Activated naive CD4-positive, alpha-beta T cell treated with anti-CD3 and anti-CD28 coated beads, Interleukin-2, amount 10 ng/mL, durations not matched to agents 7 days and 5 days (primary cell): Measurements from ENCODE around the gene MARK3.

Experiments
- CTCF ChIA-PET: fragments of 350-600 bp; sonication (Branson Sonifier 250); formaldehyde crosslinking; loops from one replicate; lab custom pipeline; 2021; ENCODE audit warnings: antibody characterized with exemption; lab: Charles Lee
- DNase-seq: peaks from one replicate; pipeline ENCODE4 v3.0.0-alpha.2; 2020
- H3K27ac Mint-ChIP-seq: one replicate; pipeline ENCODE4 v1.8.0; 2021; ENCODE audit warnings: mild to moderate bottlenecking, moderate library complexity, mixed read lengths
- H3K27me3 Mint-ChIP-seq: one replicate; pipeline ENCODE4 v1.8.0; 2021; ENCODE audit warnings: mild to moderate bottlenecking, mixed read lengths
- H3K36me3 Mint-ChIP-seq: one replicate; pipeline ENCODE4 v1.8.0; 2021; ENCODE audit warnings: mixed read lengths
- H3K4me1 Mint-ChIP-seq: one replicate; pipeline ENCODE4 v1.8.0; 2021; ENCODE audit warnings: mixed read lengths
- H3K4me3 Mint-ChIP-seq: one replicate; pipeline ENCODE4 v1.8.0; 2021; ENCODE audit warnings: mild to moderate bottlenecking, moderate library complexity, mixed read lengths
- H3K9me3 Mint-ChIP-seq: one replicate; pipeline ENCODE4 v1.8.0; 2021; ENCODE audit warnings: mixed read lengths

The MARK3 gene

DNA sequence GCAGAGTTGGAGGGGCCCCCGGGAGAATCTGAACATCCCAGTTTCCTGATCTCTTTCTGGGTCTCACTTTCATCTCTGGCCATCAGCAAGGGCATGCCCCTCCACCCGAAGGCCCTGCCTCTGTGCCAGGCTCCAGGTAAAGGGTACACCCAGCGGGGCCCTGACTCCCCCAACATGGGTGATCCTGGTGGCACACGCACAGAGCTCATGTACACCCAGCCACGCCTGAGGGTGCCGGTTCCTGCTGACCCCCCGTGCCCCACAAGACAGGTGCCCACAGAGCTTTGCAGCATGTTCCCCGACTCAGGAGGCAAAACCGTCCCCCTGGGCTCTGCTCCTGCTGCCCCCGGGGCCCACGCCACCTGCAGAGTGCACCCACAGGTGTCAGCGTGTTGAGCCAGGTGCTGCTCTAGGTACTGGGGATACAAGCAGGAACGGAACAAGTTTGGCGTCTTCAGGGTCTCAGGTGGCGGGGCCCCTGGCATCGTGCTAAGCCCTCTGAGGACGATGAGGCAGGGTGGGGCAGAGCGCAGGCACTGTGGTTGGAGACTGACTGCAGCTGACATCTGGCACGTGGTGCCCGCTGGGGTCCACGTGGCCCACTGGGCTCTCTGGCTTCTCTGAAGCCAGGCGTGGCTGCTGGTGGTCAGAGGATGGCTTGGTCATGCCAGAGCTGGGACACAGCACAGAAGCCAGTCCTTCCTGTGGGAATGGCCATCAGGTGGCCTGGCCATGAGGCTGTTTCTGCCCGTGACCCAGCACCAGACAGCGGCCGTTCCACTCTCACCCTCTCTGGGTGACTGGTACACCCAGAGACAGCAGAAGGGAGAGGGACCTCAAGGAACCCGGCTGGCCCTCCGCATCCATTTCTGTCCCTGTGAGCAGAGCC is 163.5 kb downstream of the MARK3 start:
- Mint-ChIP-seq H3K4me1 (no peaks in the 10 kb centered on the region), H3K9me3 (no peaks in the 10 kb centered on the region), H3K27me3 (no peaks in the 10 kb centered on the region), H3K27ac (no peak overlapping the region), H3K36me3 (no peaks in the 10 kb centered on the region), H3K4me3 (no peak overlapping the region)
- no peak for DNase-seq
- CTCF ChIA-PET, result interaction anchor here (0.7 to 3.3 kb wide), 4 partner anchors 19 to 444 kb away, joined by 3 to 33 read pairs (median 6); no protein-coding TSS in a partner anchor

DNA sequence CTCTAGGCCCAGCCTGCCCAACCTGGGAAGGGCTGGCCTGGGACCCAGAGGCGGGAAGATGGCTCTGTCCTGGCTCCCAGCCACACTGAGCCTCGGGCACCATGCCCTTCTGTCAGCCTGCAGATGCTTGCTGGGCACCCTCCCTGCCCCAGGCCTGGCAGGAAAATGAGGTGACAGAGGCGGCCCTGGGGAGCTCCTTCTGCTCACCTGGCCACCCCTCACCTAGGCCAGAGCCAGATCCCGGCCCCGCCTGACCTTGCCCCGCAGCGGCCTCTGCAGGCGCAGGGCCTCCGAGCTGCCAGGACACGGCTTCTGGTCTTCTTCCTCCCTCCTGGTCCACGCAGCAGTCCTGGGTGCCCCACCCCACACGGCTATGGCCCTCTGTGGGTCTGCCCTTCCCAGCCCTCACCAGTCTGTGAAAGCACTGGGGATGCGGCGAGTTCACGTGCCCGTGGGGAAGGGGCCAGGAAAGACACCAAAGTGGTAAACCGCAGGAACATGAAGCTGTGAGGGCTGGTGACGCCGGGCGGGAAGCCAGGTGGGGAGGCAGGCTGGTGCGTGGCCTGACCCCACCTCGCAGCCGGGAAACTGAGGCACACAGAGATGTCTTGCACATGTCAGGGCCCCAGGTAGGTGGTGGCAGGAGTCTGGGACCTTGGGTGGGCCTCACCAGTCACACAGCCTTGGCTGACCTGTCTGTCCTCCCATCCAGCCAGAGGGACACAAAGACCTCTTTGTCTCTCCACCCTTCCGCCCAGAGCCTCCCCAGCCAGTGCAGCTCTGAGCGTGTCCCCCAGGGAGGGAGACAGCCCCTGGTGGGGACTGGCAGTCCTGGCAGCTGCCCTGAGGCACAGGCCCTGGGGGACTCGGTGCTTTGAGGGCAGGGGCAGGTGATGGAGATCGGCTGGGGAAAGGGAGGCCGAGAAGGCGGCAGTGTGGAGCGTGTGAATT is 164.4 kb downstream of the MARK3 start:
- Mint-ChIP-seq H3K27me3 (no peaks in the 10 kb centered on the region), H3K4me3 (no peak overlapping the region), H3K9me3 (no peaks in the 10 kb centered on the region), H3K27ac (no peak overlapping the region), H3K36me3 (no peaks in the 10 kb centered on the region), H3K4me1 (no peaks in the 10 kb centered on the region)
- no peak for DNase-seq
- CTCF ChIA-PET, result no interaction called here

DNA sequence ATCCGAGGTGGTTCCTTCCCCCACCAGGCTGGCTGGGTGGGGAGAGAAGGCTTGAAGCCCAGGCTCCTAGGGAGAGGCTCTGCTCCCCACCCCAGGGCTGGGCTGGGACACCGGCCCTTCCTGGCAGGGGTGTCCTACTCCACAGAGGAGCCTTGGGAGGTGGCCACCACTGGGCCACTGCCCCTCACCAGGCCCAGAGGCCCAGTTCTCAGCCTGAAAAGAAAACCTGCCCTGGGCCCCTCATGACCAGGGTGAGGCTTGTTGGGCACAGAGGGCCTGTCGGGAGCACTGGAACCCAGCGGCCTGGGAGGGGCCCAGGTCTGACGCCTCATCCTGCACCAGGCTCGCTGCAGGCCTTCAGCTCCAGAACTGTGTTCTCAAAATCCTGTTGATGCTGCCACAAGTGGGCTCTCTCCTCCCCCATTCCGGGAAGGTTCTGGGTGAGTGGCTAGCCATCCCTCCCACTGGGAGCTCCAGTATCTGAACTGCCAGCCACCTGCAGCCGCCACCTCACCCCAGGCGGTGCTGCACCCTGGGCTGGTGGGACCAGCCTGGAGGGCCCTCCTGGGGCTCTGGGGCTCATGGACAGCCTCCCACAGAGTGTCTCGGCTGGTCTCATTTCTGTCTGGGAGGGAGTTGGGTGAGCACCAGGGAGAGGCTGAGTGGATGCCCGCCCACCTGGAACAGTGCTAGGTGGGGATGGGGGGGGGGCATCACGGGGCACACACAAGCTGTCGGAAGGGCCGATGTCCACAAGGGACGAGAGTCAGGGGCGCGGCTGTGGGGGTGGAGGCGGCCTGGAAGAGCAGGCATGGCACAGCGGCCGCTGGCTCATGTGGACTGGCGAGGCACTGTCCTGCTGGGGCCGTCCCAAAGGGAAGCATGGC is 165.5 kb downstream of the MARK3 start:
- Mint-ChIP-seq H3K27ac (no peak overlapping the region), H3K4me3 (no peak overlapping the region), H3K9me3 (no peaks in the 10 kb centered on the region), H3K4me1 (no peaks in the 10 kb centered on the region), H3K36me3 (peaks cover 1% of the 10 kb centered on the region), H3K27me3 (no peaks in the 10 kb centered on the region)
- CTCF ChIA-PET, result no interaction called here
- DNase-seq, result no peak

DNA sequence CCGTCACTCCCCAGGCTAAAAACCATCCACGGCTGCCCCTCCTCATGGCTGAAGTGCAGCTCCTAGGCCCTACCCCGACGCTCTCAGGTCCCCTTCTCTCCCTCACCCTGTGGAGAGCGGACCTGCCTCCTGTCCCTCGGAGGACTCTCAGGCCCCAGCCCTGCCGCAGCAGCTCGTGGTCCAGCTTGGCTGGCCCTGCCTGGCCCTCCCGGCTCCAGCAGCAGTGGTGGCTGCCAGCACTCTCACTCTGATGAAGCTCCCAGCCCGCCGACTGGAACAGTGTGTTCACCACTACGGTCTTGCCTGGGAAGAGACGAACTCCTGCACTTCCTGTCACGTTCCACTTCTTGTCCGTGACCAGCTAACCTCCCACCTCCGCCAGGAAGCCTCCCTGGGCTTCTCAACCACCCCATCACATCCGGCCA is 166.1 kb downstream of the MARK3 start:
- CTCF ChIA-PET, result interaction anchor here (0.9 to 1.9 kb wide), 3 partner anchors 21 to 52 kb away, joined by 3 to 5 read pairs (median 3); no protein-coding TSS in a partner anchor
- Mint-ChIP-seq H3K4me1 (no peaks in the 10 kb centered on the region), H3K36me3 (peaks cover 1% of the 10 kb centered on the region), H3K9me3 (no peaks in the 10 kb centered on the region), H3K4me3 (no peak overlapping the region), H3K27ac (no peak overlapping the region), H3K27me3 (no peaks in the 10 kb centered on the region)
- DNase-seq, result no peak

GRCh38 chr14:103552011-103552845 is 167.0 kb downstream of the MARK3 start:
- CTCF ChIA-PET, result interaction anchor here (0.6 to 1.9 kb wide), 4 partner anchors 22 to 913 kb away, joined by 3 to 5 read pairs (median 3); no protein-coding TSS in a partner anchor
- H3K9me3 Mint-ChIP-seq, result no peaks in the 10 kb centered on the region
- H3K27ac Mint-ChIP-seq, result no peak overlapping the region
- H3K4me1 Mint-ChIP-seq, result peaks cover 3% of the 10 kb centered on the region
- peaks cover 1% of the 10 kb centered on the region for H3K36me3 Mint-ChIP-seq
- no peak for DNase-seq
- H3K27me3 Mint-ChIP-seq, result no peaks in the 10 kb centered on the region
- no peak overlapping the region for H3K4me3 Mint-ChIP-seq

DNA sequence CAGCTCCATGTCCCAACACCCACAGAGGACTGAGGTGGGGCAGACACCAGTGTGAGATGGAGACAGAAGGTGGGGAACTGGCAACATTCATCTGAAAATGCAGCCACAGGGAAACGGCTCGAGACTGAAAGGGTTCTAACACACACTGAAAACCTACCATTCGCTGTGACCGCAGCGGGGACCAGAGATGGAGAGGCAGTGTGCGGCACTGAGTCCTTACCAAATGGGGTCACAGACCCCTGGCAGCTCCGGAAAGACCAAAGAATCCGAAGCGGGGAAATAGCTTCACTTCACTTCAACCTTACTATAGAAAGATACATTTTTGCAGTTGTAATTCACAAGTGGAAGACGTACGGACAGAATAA is 167.6 kb downstream of the MARK3 start:
- Mint-ChIP-seq H3K9me3 (no peaks in the 10 kb centered on the region), H3K36me3 (peaks cover 3% of the 10 kb centered on the region), H3K27me3 (no peaks in the 10 kb centered on the region), H3K4me1 (peaks cover 7% of the 10 kb centered on the region), H3K4me3 (no peak overlapping the region), H3K27ac (no peak overlapping the region)
- CTCF ChIA-PET, result interaction anchor here (1.9 kb wide), 1 partner anchor 23 kb away, joined by 5 read pairs; no protein-coding TSS in a partner anchor
- DNase-seq, result no peak
